Activated CD8-positive, alpha-beta memory T cell treated with anti-CD3 and anti-CD28 coated beads for 4 hours (primary cell): Measurements from ENCODE around the gene PRDM15.

Source experiments
- DNase-seq, 2 donors: peaks; one replicate each; pipeline ENCODE4 v3.0.0-alpha.2; 2020; ENCODE audit warnings: low read depth in 2 of 2

PRDM15 gene

GRCh38 chr21:41885341-41886024 is 6.3 kb upstream of the PRDM15 start:
- no peak for DNase-seq

GRCh38 chr21:41884501-41885030 is 5.4 kb upstream of the PRDM15 start:
- DNase-seq, result no peak

- DNase-seq, result no peak
These were observed 4.4 kb upstream of the PRDM15 start for GRCh38 chr21:41883582-41883981.

DNA sequence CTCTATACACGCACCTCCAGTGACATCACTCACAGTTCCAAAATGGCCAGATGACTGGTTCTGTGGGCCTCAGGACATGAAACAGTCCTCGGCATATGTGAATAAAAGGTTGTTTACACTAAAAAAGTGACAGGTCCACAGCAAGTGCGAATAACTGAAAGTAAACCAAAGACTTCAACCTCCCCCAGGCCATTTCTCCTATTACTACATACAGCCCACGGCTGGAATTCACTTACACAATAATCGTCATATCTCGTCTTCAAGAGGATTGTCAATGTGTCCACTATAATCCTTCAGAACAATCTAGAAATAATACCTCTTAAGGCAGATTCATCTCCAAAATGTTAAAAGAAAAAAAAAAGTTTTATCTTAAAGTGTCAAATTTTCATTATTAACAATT is 1.9 kb upstream of the PRDM15 start:
- DNase-seq, result no peak

GRCh38 chr21:41880153-41880552 is 1.0 kb upstream of the PRDM15 start:
- DNase-seq, result no peak

GRCh38 chr21:41878831-41879189 is 334 bp downstream of the PRDM15 start:
- peak; percentile 54 to 68 for DNase-seq

- no peak for DNase-seq
These were observed 978 bp downstream of the PRDM15 start for GRCh38 chr21:41877901-41878830.

GRCh38 chr21:41876928-41877652 is 2.1 kb downstream of the PRDM15 start:
- DNase-seq, result no peak

GRCh38 chr21:41876396-41876795 is 2.7 kb downstream of the PRDM15 start:
- DNase-seq, result no peak

GRCh38 chr21:41875086-41875485 is 4.1 kb downstream of the PRDM15 start:
- no peak for DNase-seq

DNA sequence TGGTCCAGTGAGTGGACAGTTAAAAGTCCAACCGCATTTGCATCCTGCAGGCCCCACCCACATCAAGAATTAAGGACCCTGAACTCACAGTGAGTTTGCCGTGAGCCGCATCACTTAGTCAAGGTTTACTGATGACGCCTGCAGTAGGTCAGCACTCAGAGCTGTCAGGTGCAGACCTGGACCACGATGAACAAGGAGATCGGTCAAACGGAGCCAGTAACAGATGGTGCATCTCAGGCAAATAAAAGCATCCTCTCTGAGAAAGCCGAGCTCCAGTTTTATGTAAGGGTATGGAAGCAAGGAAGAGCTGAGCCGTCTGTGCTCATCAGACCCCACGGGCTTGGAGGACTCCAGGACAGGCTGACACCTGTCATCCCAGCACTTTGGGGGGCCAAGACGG is 4.5 kb downstream of the PRDM15 start:
- DNase-seq, result no peak

- no peak for DNase-seq
These were observed 5.7 kb downstream of the PRDM15 start for GRCh38 chr21:41873426-41873825.

DNA sequence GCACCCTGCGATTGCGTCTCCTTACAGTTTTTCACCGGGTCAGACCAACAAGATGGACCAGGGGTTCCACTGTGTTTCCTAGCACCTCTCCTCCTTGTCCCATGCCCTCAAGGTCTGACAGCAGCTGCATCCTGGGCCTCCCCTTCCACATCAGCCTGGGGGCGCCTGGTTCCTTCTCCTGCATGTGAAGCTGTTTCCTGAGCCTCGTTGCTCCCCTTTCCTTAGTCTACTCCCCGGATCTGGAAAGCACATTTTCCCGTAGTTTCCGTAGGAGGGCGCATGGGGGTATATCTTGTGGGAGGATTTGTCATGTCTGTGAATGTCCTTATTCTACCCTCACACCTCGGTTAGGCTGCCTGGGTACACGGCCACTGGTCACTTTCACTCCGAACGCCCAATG is 6.1 kb downstream of the PRDM15 start:
- DNase-seq, result no peak

DNA sequence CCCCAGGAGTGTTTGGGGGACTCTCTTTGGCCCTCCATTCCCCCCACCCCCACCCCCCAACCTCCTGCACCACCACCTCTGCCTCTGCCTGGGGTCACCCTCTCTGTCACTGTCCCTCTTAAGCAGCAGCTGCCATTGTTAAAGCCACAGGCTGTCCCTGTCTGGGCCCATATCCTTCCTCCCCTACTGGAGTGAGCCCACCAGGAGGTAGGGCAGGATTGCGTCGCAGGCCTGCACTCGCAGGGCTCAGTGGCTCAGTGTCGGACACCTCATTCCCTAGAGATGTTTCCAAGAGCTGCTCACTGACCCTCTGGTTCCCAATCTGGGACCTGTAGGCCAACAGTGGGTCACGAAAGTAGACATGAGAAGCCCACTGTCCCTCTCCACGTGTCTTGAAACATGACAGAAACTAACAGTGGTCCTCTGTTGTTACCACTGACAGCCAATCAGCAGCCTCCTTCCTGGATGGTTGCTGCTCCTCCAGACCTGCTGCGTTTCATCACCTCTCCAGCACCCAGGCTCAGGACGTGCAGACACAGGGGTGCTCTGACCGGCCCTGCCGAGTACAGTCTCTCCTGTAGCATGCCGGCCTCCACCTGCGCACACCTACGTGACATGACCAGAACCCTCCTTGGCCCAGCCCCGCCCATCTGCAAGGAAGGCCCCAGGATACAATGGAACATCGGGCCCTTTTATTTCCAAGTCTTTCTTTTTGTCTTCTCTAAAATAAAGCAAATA is 7.7 kb downstream of the PRDM15 start:
- no peak for DNase-seq

- no peak for DNase-seq
These were observed 9.4 kb downstream of the PRDM15 start for GRCh38 chr21:41869771-41870170.

GRCh38 chr21:41868062-41868710 is 11.0 kb downstream of the PRDM15 start:
- DNase-seq, result no peak

DNA sequence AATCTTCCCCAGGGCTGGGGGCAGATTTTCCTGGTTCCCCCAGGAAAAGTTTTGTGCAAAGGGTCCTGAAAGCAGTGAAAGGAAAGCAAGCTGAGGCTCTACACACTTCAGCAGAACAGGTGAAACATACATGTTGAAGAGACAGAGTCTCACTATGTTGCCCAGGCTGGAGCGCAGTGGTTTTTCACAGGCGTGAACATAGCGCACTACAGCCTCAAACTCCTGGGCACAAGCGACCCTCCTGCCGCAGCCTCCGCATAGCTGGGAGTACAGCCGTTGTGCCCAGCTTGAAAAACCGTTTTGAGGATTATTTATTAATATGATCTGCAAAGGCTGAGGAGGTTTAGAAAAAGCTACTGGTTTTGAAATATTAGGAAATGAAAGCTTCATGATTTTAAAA is 11.8 kb downstream of the PRDM15 start:
- DNase-seq, result no peak

DNA sequence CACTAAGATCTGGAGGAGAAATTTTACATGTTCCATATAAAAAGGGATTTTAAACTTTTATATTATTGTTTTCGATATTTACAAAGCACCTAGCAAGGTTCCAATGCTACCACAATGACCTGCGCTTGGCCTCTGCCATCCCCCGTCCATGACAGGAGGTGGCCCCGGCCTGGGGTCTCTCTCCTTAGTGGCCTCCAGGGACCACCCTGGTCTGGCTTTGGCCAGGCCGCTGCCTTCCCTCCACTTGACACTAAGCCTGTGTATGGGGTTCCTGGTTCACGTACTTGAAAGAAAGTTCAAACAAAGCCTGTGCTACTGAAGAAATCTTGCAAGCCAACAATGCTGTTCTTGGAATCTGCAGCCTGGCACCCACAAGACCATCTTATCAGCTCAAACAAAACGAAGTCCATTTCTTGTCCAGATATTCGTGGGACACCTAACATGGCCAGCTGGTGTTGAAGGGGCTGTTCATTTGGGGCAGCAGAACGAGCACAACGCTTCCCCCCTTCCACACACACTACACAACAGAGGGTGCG is 12.8 kb downstream of the PRDM15 start:
- no peak for DNase-seq

DNA sequence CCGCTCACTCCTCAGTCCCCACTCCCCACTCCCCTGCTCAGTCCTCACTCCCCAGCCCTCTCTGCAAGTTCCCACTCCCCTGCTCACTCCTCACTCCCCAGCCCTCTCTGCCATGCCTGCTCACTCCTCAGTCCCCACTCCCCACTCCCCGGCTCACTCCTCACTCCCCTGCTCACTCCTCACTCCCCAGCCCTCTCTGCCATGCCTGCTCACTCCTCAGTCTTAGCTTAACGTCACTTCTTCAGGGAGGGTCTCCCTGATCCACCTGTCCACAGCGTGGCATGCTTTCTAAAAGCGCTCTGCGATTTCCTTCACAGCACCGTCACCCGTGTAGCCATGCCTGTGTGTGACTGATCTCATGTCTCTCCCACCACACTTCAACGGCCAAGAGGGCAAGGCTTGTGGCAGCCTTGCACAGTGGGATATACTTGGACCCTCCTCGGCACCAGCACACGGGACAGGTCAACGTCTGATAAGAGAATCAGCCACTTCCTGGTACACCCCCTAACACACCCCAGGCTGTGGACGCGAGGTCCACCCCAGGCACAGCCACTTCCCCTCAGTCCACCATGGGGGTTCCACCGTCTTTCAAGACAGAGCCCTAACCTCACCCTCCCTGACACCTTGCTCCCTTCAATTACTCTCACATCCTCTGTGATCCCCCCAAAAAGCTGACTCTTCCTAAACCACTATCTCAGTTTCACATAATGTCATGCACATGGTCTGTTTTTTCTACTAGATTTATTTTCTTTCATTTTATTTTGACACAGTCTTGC is 14.0 kb downstream of the PRDM15 start:
- no peak for DNase-seq
